WTC11 (cell line): ENCODE results near the gene GRM8. TPM values are rescaled to one million over a fixed set of nuclear protein-coding genes. Genes with fewer than 3 reads are reported as not detected.

Experiments used
- ATAC-seq: fragments of 200-7000 bp; cut with Tn5 transposase; 2 replicates; pipeline ENCODE4 v1.10.0; 2021; ENCODE audit warnings: mild to moderate bottlenecking, moderate library complexity
- CTCF ChIA-PET: fragments of 300-600 bp; sonication (Branson Sonifier 250); formaldehyde crosslinking; loops from one replicate; lab custom pipeline; 2021; ENCODE audit warnings: antibody characterized with exemption; lab: Charles Lee
- POLR2A ChIA-PET: fragments of 350-600 bp; sonication (Branson Sonifier 250); formaldehyde crosslinking; loops from one replicate; lab custom pipeline; 2021; ENCODE audit warnings: antibody characterized with exemption; lab: Charles Lee
- DNase-seq: peaks from one replicate; pipeline ENCODE4 v3.0.0; 2021; ENCODE audit warnings: low spot score
- H3K27ac Mint-ChIP-seq: 2 replicates; pipeline ENCODE4 v1.8.0; 2021; ENCODE audit warnings: mixed read lengths
- H3K27me3 Mint-ChIP-seq: 2 replicates; pipeline ENCODE4 v1.8.0; 2021; ENCODE audit warnings: low read depth, mild to moderate bottlenecking, moderate library complexity, mixed read lengths
- H3K36me3 Mint-ChIP-seq: 2 replicates; pipeline ENCODE4 v1.8.0; 2021; ENCODE audit warnings: mixed read lengths
- H3K4me1 Mint-ChIP-seq: 2 replicates; pipeline ENCODE4 v1.8.0; 2022; ENCODE audit warnings: mixed read lengths
- H3K4me3 Mint-ChIP-seq: 2 replicates; pipeline ENCODE4 v1.8.0; 2021; ENCODE audit warnings: mild to moderate bottlenecking, moderate library complexity, mixed read lengths
- H3K9me3 Mint-ChIP-seq: 2 replicates; pipeline ENCODE4 v1.8.0; 2021; ENCODE audit warnings: mixed read lengths
- ARID4B ChIP-seq: sonication (generic); formaldehyde crosslinking; IDR thresholded peaks from 2 replicates; pipeline ENCODE4 v1.8.0; 2023; ENCODE audit warnings: missing genetic modification reagents, mild to moderate bottlenecking, borderline replicate concordance
- CDX4 ChIP-seq: fragments of 250-450 bp; sonication (Bioruptor Pico); IDR thresholded peaks from 2 replicates; pipeline ENCODE4 v1.9.0; 2021; ENCODE audit warnings: moderate library complexity, mild to moderate bottlenecking, inconsistent platforms, borderline replicate concordance
- ESRRA ChIP-seq: sonication (generic); formaldehyde crosslinking; IDR thresholded peaks from 2 replicates; pipeline ENCODE4 v1.8.1; 2022; ENCODE audit warnings: mild to moderate bottlenecking, missing genetic modification reagents, borderline replicate concordance
- FOXP4 ChIP-seq: sonication (generic); formaldehyde crosslinking; IDR thresholded peaks from 2 replicates; pipeline ENCODE4 v1.8.0; 2022; ENCODE audit warnings: mild to moderate bottlenecking, missing genetic modification reagents
- IRF2 ChIP-seq: sonication (generic); formaldehyde crosslinking; IDR thresholded peaks from 2 replicates; pipeline ENCODE4 v1.8.0; 2022; ENCODE audit warnings: low read depth, missing genetic modification reagents, borderline replicate concordance
- KAT7 ChIP-seq: sonication (generic); formaldehyde crosslinking; IDR thresholded peaks from 2 replicates; pipeline ENCODE4 v1.8.1; 2023; ENCODE audit warnings: missing genetic modification reagents, mild to moderate bottlenecking, borderline replicate concordance
- MYBL2 ChIP-seq: sonication (generic); formaldehyde crosslinking; IDR thresholded peaks from 2 replicates; pipeline ENCODE4 v1.8.1; 2023; ENCODE audit warnings: mild to moderate bottlenecking, moderate library complexity, missing genetic modification reagents
- NR1H2 ChIP-seq: sonication (generic); formaldehyde crosslinking; IDR thresholded peaks from 2 replicates; pipeline ENCODE4 v1.9.0; 2021; ENCODE audit warnings: mild to moderate bottlenecking, moderate library complexity, missing genetic modification reagents
- NR3C1 ChIP-seq: sonication (generic); formaldehyde crosslinking; conservative IDR thresholded peaks from 2 replicates; pipeline ENCODE4 v1.8.1; 2023; ENCODE audit warnings: low read depth, mild to moderate bottlenecking, missing genetic modification reagents
- SMAD3 ChIP-seq: sonication (generic); formaldehyde crosslinking; IDR thresholded peaks from 2 replicates; pipeline ENCODE4 v1.8.0; 2022; ENCODE audit warnings: missing genetic modification reagents, mild to moderate bottlenecking, borderline replicate concordance
- ZBTB21 ChIP-seq: sonication (generic); formaldehyde crosslinking; IDR thresholded peaks from 2 replicates; pipeline ENCODE4 v1.8.1; 2023; ENCODE audit warnings: mild to moderate bottlenecking, missing genetic modification reagents, borderline replicate concordance
- ZNF263 ChIP-seq: sonication (generic); formaldehyde crosslinking; IDR thresholded peaks from 2 replicates; pipeline ENCODE4 v1.8.1; 2022; ENCODE audit warnings: low read depth, mild to moderate bottlenecking, moderate library complexity, missing genetic modification reagents
- ZNF425 ChIP-seq: fragments of 250-450 bp; sonication (Bioruptor Pico); conservative IDR thresholded peaks from 2 replicates; pipeline ENCODE4 v1.9.0; 2021; ENCODE audit warnings: mild to moderate bottlenecking
- total RNA-seq: library from RNA; stranded (reverse); gene quantifications from 3 replicates; pipeline ENCODE4 v1.2.3, GENCODE V29; 2021
- TF ChIP-seq, protein P1 (sequence below): sonication (generic); formaldehyde crosslinking; IDR thresholded peaks from 2 replicates; pipeline ENCODE4 v1.8.1; 2022; ENCODE audit warnings: low read depth, missing genetic modification reagents, borderline replicate concordance
- TF ChIP-seq, protein P2 (sequence below): fragments of 250-450 bp; sonication (Bioruptor Pico); IDR thresholded peaks from 2 replicates; pipeline ENCODE4 v1.9.0; 2021; ENCODE audit warnings: mild to moderate bottlenecking
- TF ChIP-seq, protein P3 (sequence below): sonication (generic); formaldehyde crosslinking; IDR thresholded peaks from 2 replicates; pipeline ENCODE4 v1.8.0; 2023; ENCODE audit warnings: mild to moderate bottlenecking, missing genetic modification reagents

GRM8 gene
- total RNA-seq, 1 experiment from 2014 or later, result 2.3 TPM

DNA sequence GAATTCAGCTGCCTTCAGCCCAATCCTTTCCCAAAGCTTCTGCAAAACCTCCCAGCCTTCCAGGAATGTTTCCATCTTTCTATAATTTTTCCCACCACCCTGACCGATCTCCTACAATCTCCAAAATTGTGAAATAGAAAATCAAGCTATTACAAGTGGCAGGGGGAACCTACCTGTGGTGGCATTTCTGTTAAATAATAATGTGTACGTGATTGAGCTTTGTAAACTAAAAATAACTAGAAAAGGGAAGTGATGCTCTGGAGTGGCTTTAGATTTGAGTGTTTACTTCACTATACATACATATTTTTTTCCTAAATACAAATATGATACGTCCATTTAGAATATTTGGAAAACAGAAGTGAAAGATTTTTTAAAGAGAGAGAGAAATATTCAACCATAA, 593.6 kb downstream of the GRM8 start:
- ChIA-PET CTCF (no interaction called here), POLR2A (no interaction called here)
- Mint-ChIP-seq H3K27ac (no peak overlapping the region), H3K4me3 (no peak overlapping the region), H3K27me3 (no peaks in the 10 kb centered on the region), H3K9me3 (no peaks in the 10 kb centered on the region), H3K4me1 (peaks cover 55% of the 10 kb centered on the region), H3K36me3 (no peaks in the 10 kb centered on the region)
- no peak for ATAC-seq
- DNase-seq, result no peak
- TF ChIP-seq, protein P1, sequence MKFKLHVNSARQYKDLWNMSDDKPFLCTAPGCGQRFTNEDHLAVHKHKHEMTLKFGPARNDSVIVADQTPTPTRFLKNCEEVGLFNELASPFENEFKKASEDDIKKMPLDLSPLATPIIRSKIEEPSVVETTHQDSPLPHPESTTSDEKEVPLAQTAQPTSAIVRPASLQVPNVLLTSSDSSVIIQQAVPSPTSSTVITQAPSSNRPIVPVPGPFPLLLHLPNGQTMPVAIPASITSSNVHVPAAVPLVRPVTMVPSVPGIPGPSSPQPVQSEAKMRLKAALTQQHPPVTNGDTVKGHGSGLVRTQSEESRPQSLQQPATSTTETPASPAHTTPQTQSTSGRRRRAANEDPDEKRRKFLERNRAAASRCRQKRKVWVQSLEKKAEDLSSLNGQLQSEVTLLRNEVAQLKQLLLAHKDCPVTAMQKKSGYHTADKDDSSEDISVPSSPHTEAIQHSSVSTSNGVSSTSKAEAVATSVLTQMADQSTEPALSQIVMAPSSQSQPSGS (CRISPR knock-in tag), result no peak
- TF ChIP-seq SMAD3 (CRISPR knock-in tag), result no peak
- TF ChIP-seq NR1H2, result no peak

DNA sequence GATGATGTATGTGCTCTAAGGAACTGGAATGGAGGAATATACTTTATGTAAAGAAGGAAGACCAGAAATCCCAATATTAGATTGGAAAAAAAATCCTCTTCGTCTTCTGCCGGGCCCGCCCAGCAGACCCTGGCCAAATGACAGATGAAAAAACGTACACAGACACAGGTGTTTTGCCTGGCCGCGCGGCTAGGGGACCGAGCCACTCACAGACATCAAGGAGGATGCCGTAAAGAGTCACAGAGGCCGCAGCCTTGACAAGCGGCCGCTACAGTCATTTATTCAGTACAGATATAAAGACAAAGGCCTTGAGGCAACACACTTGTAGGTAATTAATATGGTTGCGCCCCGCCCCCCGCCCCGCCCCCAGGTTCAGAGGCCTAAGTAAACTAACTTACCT, 594.1 kb downstream of the GRM8 start:
- ATAC-seq (no peak), DNase-seq (no peak)
- ChIA-PET CTCF (no interaction called here), POLR2A (no interaction called here)
- H3K27me3 Mint-ChIP-seq, result no peaks in the 10 kb centered on the region
- no peak overlapping the region for H3K27ac Mint-ChIP-seq
- no peak overlapping the region for H3K4me3 Mint-ChIP-seq
- H3K36me3 Mint-ChIP-seq, result no peaks in the 10 kb centered on the region
- H3K4me1 Mint-ChIP-seq, result peaks cover 55% of the 10 kb centered on the region
- no peaks in the 10 kb centered on the region for H3K9me3 Mint-ChIP-seq
- TF ChIP-seq IRF2 (CRISPR knock-in tag) (no peak), ARID4B (CRISPR knock-in tag) (no peak), ZBTB21 (no peak), FOXP4 (CRISPR knock-in tag) (no peak), ESRRA (CRISPR knock-in tag) (no peak), MYBL2 (no peak), NR3C1 (CRISPR knock-in tag) (no peak), CDX4 (CRISPR knock-in tag) (no peak), ZNF263 (no peak), KAT7 (CRISPR knock-in tag) (no peak), ZNF425 (no peak)
- TF ChIP-seq, protein P2, sequence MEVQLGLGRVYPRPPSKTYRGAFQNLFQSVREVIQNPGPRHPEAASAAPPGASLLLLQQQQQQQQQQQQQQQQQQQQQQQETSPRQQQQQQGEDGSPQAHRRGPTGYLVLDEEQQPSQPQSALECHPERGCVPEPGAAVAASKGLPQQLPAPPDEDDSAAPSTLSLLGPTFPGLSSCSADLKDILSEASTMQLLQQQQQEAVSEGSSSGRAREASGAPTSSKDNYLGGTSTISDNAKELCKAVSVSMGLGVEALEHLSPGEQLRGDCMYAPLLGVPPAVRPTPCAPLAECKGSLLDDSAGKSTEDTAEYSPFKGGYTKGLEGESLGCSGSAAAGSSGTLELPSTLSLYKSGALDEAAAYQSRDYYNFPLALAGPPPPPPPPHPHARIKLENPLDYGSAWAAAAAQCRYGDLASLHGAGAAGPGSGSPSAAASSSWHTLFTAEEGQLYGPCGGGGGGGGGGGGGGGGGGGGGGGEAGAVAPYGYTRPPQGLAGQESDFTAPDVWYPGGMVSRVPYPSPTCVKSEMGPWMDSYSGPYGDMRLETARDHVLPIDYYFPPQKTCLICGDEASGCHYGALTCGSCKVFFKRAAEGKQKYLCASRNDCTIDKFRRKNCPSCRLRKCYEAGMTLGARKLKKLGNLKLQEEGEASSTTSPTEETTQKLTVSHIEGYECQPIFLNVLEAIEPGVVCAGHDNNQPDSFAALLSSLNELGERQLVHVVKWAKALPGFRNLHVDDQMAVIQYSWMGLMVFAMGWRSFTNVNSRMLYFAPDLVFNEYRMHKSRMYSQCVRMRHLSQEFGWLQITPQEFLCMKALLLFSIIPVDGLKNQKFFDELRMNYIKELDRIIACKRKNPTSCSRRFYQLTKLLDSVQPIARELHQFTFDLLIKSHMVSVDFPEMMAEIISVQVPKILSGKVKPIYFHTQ (CRISPR knock-in tag), result no peak
- TF ChIP-seq, protein P3, sequence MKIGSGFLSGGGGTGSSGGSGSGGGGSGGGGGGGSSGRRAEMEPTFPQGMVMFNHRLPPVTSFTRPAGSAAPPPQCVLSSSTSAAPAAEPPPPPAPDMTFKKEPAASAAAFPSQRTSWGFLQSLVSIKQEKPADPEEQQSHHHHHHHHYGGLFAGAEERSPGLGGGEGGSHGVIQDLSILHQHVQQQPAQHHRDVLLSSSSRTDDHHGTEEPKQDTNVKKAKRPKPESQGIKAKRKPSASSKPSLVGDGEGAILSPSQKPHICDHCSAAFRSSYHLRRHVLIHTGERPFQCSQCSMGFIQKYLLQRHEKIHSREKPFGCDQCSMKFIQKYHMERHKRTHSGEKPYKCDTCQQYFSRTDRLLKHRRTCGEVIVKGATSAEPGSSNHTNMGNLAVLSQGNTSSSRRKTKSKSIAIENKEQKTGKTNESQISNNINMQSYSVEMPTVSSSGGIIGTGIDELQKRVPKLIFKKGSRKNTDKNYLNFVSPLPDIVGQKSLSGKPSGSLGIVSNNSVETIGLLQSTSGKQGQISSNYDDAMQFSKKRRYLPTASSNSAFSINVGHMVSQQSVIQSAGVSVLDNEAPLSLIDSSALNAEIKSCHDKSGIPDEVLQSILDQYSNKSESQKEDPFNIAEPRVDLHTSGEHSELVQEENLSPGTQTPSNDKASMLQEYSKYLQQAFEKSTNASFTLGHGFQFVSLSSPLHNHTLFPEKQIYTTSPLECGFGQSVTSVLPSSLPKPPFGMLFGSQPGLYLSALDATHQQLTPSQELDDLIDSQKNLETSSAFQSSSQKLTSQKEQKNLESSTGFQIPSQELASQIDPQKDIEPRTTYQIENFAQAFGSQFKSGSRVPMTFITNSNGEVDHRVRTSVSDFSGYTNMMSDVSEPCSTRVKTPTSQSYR (CRISPR knock-in tag), result no peak
- TF ChIP-seq, all 79 proteins: peak for 0
